ENCODE data around the gene SARS1. TPM values are rescaled to one million over a fixed set of nuclear protein-coding genes. Genes with fewer than 3 reads are reported as not detected.

Gene SARS1
- total and polyA plus RNA-seq, 2 of the 13 experiments (the other 11 are each of a cell fraction or from before 2014, with no cell fraction given) = 103 to 134 TPM

- TF ChIP-seq ZBTB49 (CRISPR knock-in tag; IDR thresholded peaks at IDR 0.05; ENCODE audit: borderline replicate concordance) = no peak
- TF ChIP-seq FOXK2 (IDR thresholded peaks at IDR 0.05) = no peak
- no peak for TF ChIP-seq MIXL1 (CRISPR knock-in tag; IDR thresholded peaks at IDR 0.05)
- TF ChIP-seq ZNF891 (CRISPR knock-in tag; IDR thresholded peaks at IDR 0.05) = no peak
- TF ChIP-seq HNRNPK (IDR thresholded peaks at IDR 0.05; ENCODE audit: low read depth, low read length, poor library complexity, severe bottlenecking) = no peak
- TF ChIP-seq HDAC1 (CRISPR knock-in tag; IDR thresholded peaks at IDR 0.05) = no peak
- no peak for TF ChIP-seq PRDM15 (CRISPR knock-in tag; IDR thresholded peaks at IDR 0.05)
- TF ChIP-seq SUZ12 (IDR thresholded peaks at IDR 0.05; ENCODE audit: low read depth, low read length) = no peak
- no peak for TF ChIP-seq NAIF1 (CRISPR knock-in tag; IDR thresholded peaks at IDR 0.05; ENCODE audit: borderline replicate concordance)
- TF ChIP-seq TFAP4 (IDR thresholded peaks at IDR 0.05; ENCODE audit: borderline replicate concordance, low read depth) = no peak
- TF ChIP-seq ZBTB46 (CRISPR knock-in tag; IDR thresholded peaks at IDR 0.05; ENCODE audit: borderline replicate concordance) = no peak
- no peak for TF ChIP-seq TSC22D2 (CRISPR knock-in tag; IDR thresholded peaks at IDR 0.05; ENCODE audit: borderline replicate concordance)
- TF ChIP-seq PAF1 (CRISPR knock-in tag; IDR thresholded peaks at IDR 0.05) = 0 out of 2 replicates have a peak, but pooled peaks have one; percentile 14
- no peak for TF ChIP-seq CREBL2 (CRISPR knock-in tag; IDR thresholded peaks at IDR 0.05; ENCODE audit: borderline replicate concordance)
- no peak for TF ChIP-seq HNF1B (CRISPR knock-in tag; IDR thresholded peaks at IDR 0.05)
- no peak for TF ChIP-seq ZNF530 (CRISPR knock-in tag; IDR thresholded peaks at IDR 0.05; ENCODE audit: low read depth)
- TF ChIP-seq AGO2 (optimal IDR thresholded peaks at IDR 0.05; ENCODE audit: low read depth, low read length) = peak; percentile 95
- TF ChIP-seq ZNF776 (CRISPR knock-in tag; IDR thresholded peaks at IDR 0.05) = no peak
Observed at GRCh38 chr1:109240158-109241152, 26.7 kb downstream of the SARS1 start (continued).

Data from HepG2 (cell line).